ENCODE measurements around the gene PEBP1.

PEBP1 gene
- long read RNA-seq, transcript PEBP1-201 (4 exons, 1,697 nt) = major isoform, 671 of 683 reads
- long read RNA-seq, partial matches to known transcripts = 1 of 683 reads
- long read RNA-seq, other reads (novel, unspliced or antisense) = 11 of 683 reads

- peak; percentile 87 to 95 for DNase-seq (ENCODE audit: low read depth in 1 of 2, low spot score in 1 of 2)
- Histone ChIP-seq H3K27me3 (ENCODE audit: insufficient read depth, poor library complexity, severe bottlenecking) (no peaks in the 10 kb centered on the region), H3K4me3 (replicated peaks; ENCODE audit: insufficient read depth, low read length) (peak within 1 kb of the TSS; percentile 88), H3K27ac (replicated peaks) (peak within 1 kb of the TSS; percentile 76)
- peak; percentile 88 for TF ChIP-seq POLR2AphosphoS5 (IDR thresholded peaks at IDR 0.05; ENCODE audit: low read depth)
- TF ChIP-seq SPI1 (IDR thresholded peaks at IDR 0.05; ENCODE audit: borderline replicate concordance, low read depth) = no peak
- TF ChIP-seq REST (IDR thresholded peaks at IDR 0.05; ENCODE audit: insufficient replicate concordance, low read depth) = no peak
- TF ChIP-seq CTCF (IDR thresholded peaks at IDR 0.05; ENCODE audit: insufficient read depth, low read length) = no peak
Measured at GRCh38 chr12:118135788-118136558, at the start of gene PEBP1. Gene PEBP1, plus strand, starts transcription at chr12:118136124. Its CDS starts 86 bp downstream, at chr12:118136210.

- TF ChIP-seq POLR2AphosphoS5 (IDR thresholded peaks at IDR 0.05; ENCODE audit: low read depth) = no peak
- no peak for TF ChIP-seq CTCF (IDR thresholded peaks at IDR 0.05; ENCODE audit: insufficient read depth, low read length)
- no peak for TF ChIP-seq REST (IDR thresholded peaks at IDR 0.05; ENCODE audit: insufficient replicate concordance, low read depth)
- TF ChIP-seq SPI1 (IDR thresholded peaks at IDR 0.05; ENCODE audit: borderline replicate concordance, low read depth) = no peak
- TF ChIP-seq GABPA (IDR thresholded peaks at IDR 0.05; ENCODE audit: low read depth) = no peak
- Histone ChIP-seq H3K27me3 (ENCODE audit: insufficient read depth, poor library complexity, severe bottlenecking) (no peaks in the 10 kb centered on the region), H3K27ac (replicated peaks) (no peak overlapping the region), H3K4me3 (replicated peaks; ENCODE audit: insufficient read depth, low read length) (no peak overlapping the region)
- no peak for DNase-seq (ENCODE audit: low read depth in 1 of 2, low spot score in 1 of 2)
Measured at GRCh38 chr12:118089782-118090181, 46.1 kb upstream of the PEBP1 start.

- no peak for DNase-seq (ENCODE audit: low read depth in 1 of 2, low spot score in 1 of 2)
- no peaks in the 10 kb centered on the region for H3K27me3 ChIP-seq (ENCODE audit: insufficient read depth, poor library complexity, severe bottlenecking)
- TF ChIP-seq SPI1 (IDR thresholded peaks at IDR 0.05; ENCODE audit: borderline replicate concordance, low read depth) (no peak), CTCF (IDR thresholded peaks at IDR 0.05; ENCODE audit: insufficient read depth, low read length) (no peak), POLR2AphosphoS5 (IDR thresholded peaks at IDR 0.05; ENCODE audit: low read depth) (no peak), REST (IDR thresholded peaks at IDR 0.05; ENCODE audit: insufficient replicate concordance, low read depth) (no peak)
- H3K27ac ChIP-seq (replicated peaks) = no peak overlapping the region
- H3K4me3 ChIP-seq (replicated peaks; ENCODE audit: insufficient read depth, low read length) = no peak overlapping the region
Measured at GRCh38 chr12:118094039-118094438, 41.9 kb upstream of the PEBP1 start.

Measured in HL-60 (cell line).